Astrocyte (in vitro differentiated cells and primary cell): ENCODE measurements around the gene CERS5. TPM values are rescaled to one million over a fixed set of nuclear protein-coding genes. Genes with fewer than 3 reads are reported as not detected.

ENCODE experiments used
- DNase-seq: peaks from one replicate; pipeline ENCODE4 v3.0.0-alpha.2; 2010; ENCODE audit warnings: low read depth
- FAIRE-seq: peaks from 2 replicates; lab custom pipeline; 2011; peaks lifted over from hg19 to GRCh38; lab: Jason Lieb, UNC
- H2AFZ ChIP-seq: 2 replicates; pipeline ENCODE4 v1.6.0; 2012; ENCODE audit warnings: low read depth, low read length, inconsistent platforms
- H3K27ac ChIP-seq: 2 replicates; pipeline ENCODE4 v1.5.1; 2011; ENCODE audit warnings: low read depth, low read length, inconsistent platforms
- H3K27me3 ChIP-seq: 2 replicates; pipeline ENCODE4 v1.6.0; 2011; ENCODE audit warnings: low read length, inconsistent platforms; ENCODE audit not compliant: insufficient read depth
- H3K36me3 ChIP-seq: 2 replicates; pipeline ENCODE4 v1.5.1; 2011; ENCODE audit warnings: low read length, inconsistent platforms; ENCODE audit not compliant: insufficient read depth
- H3K4me1 ChIP-seq: 2 replicates; pipeline ENCODE4 v1.5.1; 2011; ENCODE audit warnings: low read length, inconsistent platforms; ENCODE audit not compliant: insufficient read depth
- H3K4me2 ChIP-seq: 2 replicates; pipeline ENCODE4 v1.6.0; 2012; ENCODE audit warnings: low read length, inconsistent platforms
- H3K4me3 ChIP-seq: 2 replicates; pipeline ENCODE4 v1.5.1; 2011; ENCODE audit warnings: low read depth, mild to moderate bottlenecking, low read length, inconsistent platforms; ENCODE audit not compliant: insufficient read depth
- H3K79me2 ChIP-seq: 2 replicates; pipeline ENCODE4 v1.6.0; 2012; ENCODE audit warnings: mild to moderate bottlenecking, low read length, inconsistent platforms; ENCODE audit not compliant: insufficient read depth
- H3K9ac ChIP-seq: 2 replicates; pipeline ENCODE4 v1.6.0; 2012; ENCODE audit warnings: mild to moderate bottlenecking, low read length, inconsistent platforms
- H3K9me3 ChIP-seq: 2 replicates; pipeline ENCODE4 v1.5.1; 2012; ENCODE audit warnings: low read depth, mild to moderate bottlenecking, low read length, inconsistent platforms; ENCODE audit not compliant: insufficient read depth
- H4K20me1 ChIP-seq: 2 replicates; pipeline ENCODE4 v1.6.0; 2012; ENCODE audit warnings: low read length, inconsistent platforms; ENCODE audit not compliant: insufficient read depth
- H3K27ac Mint-ChIP-seq: one replicate; pipeline ENCODE4 v1.8.0; 2021; ENCODE audit warnings: mild to moderate bottlenecking, mixed read lengths; ENCODE audit not compliant: unreplicated experiment
- H3K27me3 Mint-ChIP-seq: one replicate; pipeline ENCODE4 v1.8.0; 2021; ENCODE audit warnings: low read depth, mixed read lengths; ENCODE audit not compliant: unreplicated experiment
- H3K36me3 Mint-ChIP-seq: one replicate; pipeline ENCODE4 v1.8.0; 2021; ENCODE audit warnings: low read depth, mixed read lengths; ENCODE audit not compliant: unreplicated experiment
- H3K4me1 Mint-ChIP-seq: one replicate; pipeline ENCODE4 v1.8.0; 2021; ENCODE audit warnings: low read depth, mixed read lengths; ENCODE audit not compliant: unreplicated experiment
- H3K4me3 Mint-ChIP-seq: one replicate; pipeline ENCODE4 v1.8.0; 2021; ENCODE audit warnings: mild to moderate bottlenecking, moderate library complexity, mixed read lengths; ENCODE audit not compliant: unreplicated experiment
- H3K9me3 Mint-ChIP-seq: one replicate; pipeline ENCODE4 v1.8.0; 2021; ENCODE audit warnings: mild to moderate bottlenecking, mixed read lengths; ENCODE audit not compliant: unreplicated experiment
- EZH2 ChIP-seq: IDR thresholded peaks from 2 replicates; pipeline ENCODE4 v1.6.1; 2012; ENCODE audit warnings: mild to moderate bottlenecking, low read length, inconsistent platforms; ENCODE audit not compliant: insufficient read depth
- total RNA-seq: library from RNA; stranded (reverse); gene quantifications from 2 replicates; pipeline ENCODE4 v1.2.1, GENCODE V29; 2021
- TF ChIP-seq, protein P1 (sequence below): IDR thresholded peaks from 2 replicates; pipeline ENCODE4 v1.5.1; 2011; ENCODE audit warnings: low read depth, mild to moderate bottlenecking, inconsistent platforms, low read length, moderate library complexity; ENCODE audit not compliant: insufficient read depth

CERS5 gene
- total RNA-seq, 1 donor from 2014 or later = 115 TPM

DNA sequence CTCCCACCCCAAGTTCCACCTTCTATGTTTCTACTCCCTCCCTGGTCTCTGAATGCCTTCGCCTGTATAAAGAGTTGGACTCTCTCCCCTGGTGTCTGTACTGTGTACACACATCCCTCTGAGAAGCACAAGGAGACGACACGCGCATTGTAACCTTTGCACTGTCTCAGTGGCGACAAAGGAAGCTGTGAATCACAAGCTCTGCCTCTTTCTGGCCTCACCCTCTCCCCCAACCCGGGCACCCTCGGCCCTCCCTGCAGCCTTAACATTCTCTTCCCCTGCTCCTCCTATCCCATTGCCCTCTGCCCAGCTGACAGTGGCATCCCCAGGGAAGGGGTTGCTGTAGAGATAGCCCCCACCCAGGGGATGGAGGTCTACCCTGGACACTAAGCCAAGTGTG, 84.5 kb downstream of the CERS5 start:
- peaks cover 24% of the 10 kb centered on the region for H3K4me1 ChIP-seq
- H3K4me3 Mint-ChIP-seq = peak overlapping the region; percentile 40
- peaks cover 12% of the 10 kb centered on the region for H3K36me3 ChIP-seq
- peaks cover 4% of the 10 kb centered on the region for H3K36me3 Mint-ChIP-seq
- H3K9me3 ChIP-seq = no peaks in the 10 kb centered on the region
- H3K27ac Mint-ChIP-seq = no peak overlapping the region
- DNase-seq (no peak), FAIRE-seq (no peak)
- no peaks in the 10 kb centered on the region for H3K9me3 Mint-ChIP-seq
- H3K4me2 ChIP-seq = no peak overlapping the region
- peaks cover 18% of the 10 kb centered on the region for H4K20me1 ChIP-seq
- TF ChIP-seq EZH2 = no peak
- TF ChIP-seq, protein P1, sequence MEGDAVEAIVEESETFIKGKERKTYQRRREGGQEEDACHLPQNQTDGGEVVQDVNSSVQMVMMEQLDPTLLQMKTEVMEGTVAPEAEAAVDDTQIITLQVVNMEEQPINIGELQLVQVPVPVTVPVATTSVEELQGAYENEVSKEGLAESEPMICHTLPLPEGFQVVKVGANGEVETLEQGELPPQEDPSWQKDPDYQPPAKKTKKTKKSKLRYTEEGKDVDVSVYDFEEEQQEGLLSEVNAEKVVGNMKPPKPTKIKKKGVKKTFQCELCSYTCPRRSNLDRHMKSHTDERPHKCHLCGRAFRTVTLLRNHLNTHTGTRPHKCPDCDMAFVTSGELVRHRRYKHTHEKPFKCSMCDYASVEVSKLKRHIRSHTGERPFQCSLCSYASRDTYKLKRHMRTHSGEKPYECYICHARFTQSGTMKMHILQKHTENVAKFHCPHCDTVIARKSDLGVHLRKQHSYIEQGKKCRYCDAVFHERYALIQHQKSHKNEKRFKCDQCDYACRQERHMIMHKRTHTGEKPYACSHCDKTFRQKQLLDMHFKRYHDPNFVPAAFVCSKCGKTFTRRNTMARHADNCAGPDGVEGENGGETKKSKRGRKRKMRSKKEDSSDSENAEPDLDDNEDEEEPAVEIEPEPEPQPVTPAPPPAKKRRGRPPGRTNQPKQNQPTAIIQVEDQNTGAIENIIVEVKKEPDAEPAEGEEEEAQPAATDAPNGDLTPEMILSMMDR = no peak
- H3K27me3 Mint-ChIP-seq = peaks cover 16% of the 10 kb centered on the region
- no peak overlapping the region for H3K9ac ChIP-seq
- H2AFZ ChIP-seq = no peak overlapping the region
- H3K27ac ChIP-seq = no peak overlapping the region
- H3K79me2 ChIP-seq = peaks cover 20% of the 10 kb centered on the region
- peaks cover 17% of the 10 kb centered on the region for H3K4me1 Mint-ChIP-seq
- H3K27me3 ChIP-seq = no peaks in the 10 kb centered on the region
- no peak overlapping the region for H3K4me3 ChIP-seq

DNA sequence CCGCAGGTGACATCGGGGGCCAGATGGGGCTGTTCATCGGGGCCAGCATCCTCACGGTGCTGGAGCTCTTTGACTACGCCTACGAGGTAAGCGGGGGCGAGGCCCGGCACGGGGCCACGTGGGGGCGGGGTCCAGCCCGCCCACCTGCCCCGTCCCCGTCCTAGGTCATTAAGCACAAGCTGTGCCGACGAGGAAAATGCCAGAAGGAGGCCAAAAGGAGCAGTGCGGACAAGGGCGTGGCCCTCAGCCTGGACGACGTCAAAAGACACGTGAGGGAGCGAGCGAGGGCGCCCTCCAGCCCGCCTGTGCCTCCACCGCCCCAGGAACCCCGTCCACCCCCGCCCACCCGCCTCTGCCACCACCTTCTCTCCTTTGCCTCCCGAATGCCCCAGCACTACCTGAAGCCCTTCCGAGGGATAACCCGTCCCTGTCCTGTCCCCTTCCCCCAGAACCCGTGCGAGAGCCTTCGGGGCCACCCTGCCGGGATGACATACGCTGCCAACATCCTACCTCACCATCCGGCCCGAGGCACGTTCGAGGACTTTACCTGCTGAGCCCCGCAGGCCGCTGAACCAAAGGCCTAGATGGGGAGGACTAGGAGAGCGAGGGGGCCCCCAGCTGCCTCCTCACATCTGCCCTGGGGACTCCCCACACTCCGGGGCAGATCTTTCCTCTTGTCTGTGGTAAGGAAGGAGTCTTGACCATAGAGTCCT, 85.9 kb downstream of the CERS5 start:
- peaks cover 12% of the 10 kb centered on the region for H3K4me1 ChIP-seq
- no peaks in the 10 kb centered on the region for H3K36me3 ChIP-seq
- H3K4me3 Mint-ChIP-seq = no peak overlapping the region
- FAIRE-seq (no peak), DNase-seq (no peak)
- H3K9ac ChIP-seq = no peak overlapping the region
- no peak overlapping the region for H3K4me3 ChIP-seq
- peaks cover 7% of the 10 kb centered on the region for H4K20me1 ChIP-seq
- H3K27ac Mint-ChIP-seq = no peak overlapping the region
- no peak overlapping the region for H2AFZ ChIP-seq
- TF ChIP-seq EZH2 = no peak
- TF ChIP-seq, protein P1 = no peak
- no peaks in the 10 kb centered on the region for H3K27me3 ChIP-seq
- H3K9me3 Mint-ChIP-seq = peaks cover 2% of the 10 kb centered on the region
- H3K27ac ChIP-seq = no peak overlapping the region
- H3K79me2 ChIP-seq = peaks cover 18% of the 10 kb centered on the region
- peaks cover 10% of the 10 kb centered on the region for H3K4me1 Mint-ChIP-seq
- no peaks in the 10 kb centered on the region for H3K36me3 Mint-ChIP-seq
- peaks cover 18% of the 10 kb centered on the region for H3K27me3 Mint-ChIP-seq
- no peaks in the 10 kb centered on the region for H3K9me3 ChIP-seq
- no peak overlapping the region for H3K4me2 ChIP-seq

DNA sequence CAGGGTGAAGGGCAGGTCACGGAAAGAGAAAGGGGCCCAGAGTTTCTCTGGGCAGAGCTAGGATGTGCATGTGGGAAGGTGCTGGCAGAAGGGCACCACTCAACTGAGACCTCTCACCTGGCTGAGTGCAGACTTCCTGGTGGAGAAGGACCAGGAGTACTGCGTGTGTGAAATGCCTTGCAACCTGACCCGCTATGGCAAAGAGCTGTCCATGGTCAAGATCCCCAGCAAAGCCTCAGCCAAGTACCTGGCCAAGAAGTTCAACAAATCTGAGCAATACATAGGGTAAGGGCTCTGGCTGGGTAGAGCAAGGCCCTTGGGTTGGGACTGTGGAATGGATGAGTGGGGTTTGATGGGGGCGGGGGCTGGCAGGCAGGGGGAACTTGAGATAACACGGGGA, 87.4 kb downstream of the CERS5 start:
- H3K36me3 ChIP-seq = no peaks in the 10 kb centered on the region
- no peaks in the 10 kb centered on the region for H3K36me3 Mint-ChIP-seq
- peaks cover 11% of the 10 kb centered on the region for H3K4me1 Mint-ChIP-seq
- H3K27me3 Mint-ChIP-seq = peaks cover 18% of the 10 kb centered on the region
- H3K9ac ChIP-seq = no peak overlapping the region
- H3K79me2 ChIP-seq = peaks cover 8% of the 10 kb centered on the region
- H3K4me1 ChIP-seq = peaks cover 11% of the 10 kb centered on the region
- no peaks in the 10 kb centered on the region for H3K9me3 ChIP-seq
- no peak overlapping the region for H3K4me3 Mint-ChIP-seq
- H2AFZ ChIP-seq = no peak overlapping the region
- no peaks in the 10 kb centered on the region for H3K27me3 ChIP-seq
- FAIRE-seq (no peak), DNase-seq (no peak)
- H3K9me3 Mint-ChIP-seq = peaks cover 2% of the 10 kb centered on the region
- H3K27ac Mint-ChIP-seq = no peak overlapping the region
- H4K20me1 ChIP-seq = no peaks in the 10 kb centered on the region
- H3K4me3 ChIP-seq = no peak overlapping the region
- TF ChIP-seq, protein P1 = no peak
- TF ChIP-seq EZH2 = no peak
- H3K27ac ChIP-seq = no peak overlapping the region
- H3K4me2 ChIP-seq = no peak overlapping the region
